OCI-LY1 (cell line): ENCODE measurements around the gene ASPG.
A peak's percentile ranks its signal among the peaks of the same experiment; 100 is the strongest.

Experiments
- H2AFZ ChIP-seq: fragments of 200-600 bp; sonication (generic), shearing (Covaris generic); 2 replicates; pipeline ENCODE4 v1.6.0; 2014; ENCODE audit warnings: antibody characterized with exemption, mild to moderate bottlenecking, low read length
- H3F3A ChIP-seq: fragments of 200-600 bp; sonication (generic), shearing (Covaris generic); 2 replicates; pipeline ENCODE4 v1.6.0; 2014; ENCODE audit warnings: mild to moderate bottlenecking, antibody characterized with exemption, low read length, moderate library complexity; ENCODE audit not compliant: insufficient read depth
- H3K27ac ChIP-seq: fragments of 200-600 bp; sonication (generic); 2 replicates; pipeline ENCODE4 v1.5.1; 2014; ENCODE audit warnings: low read length, mixed run types, mild to moderate bottlenecking, low read depth; ENCODE audit not compliant: poor library complexity, severe bottlenecking
- H3K27me3 ChIP-seq: fragments of 200-600 bp; sonication (generic); 2 replicates; pipeline ENCODE4 v1.6.0; 2014; ENCODE audit warnings: antibody characterized with exemption, mild to moderate bottlenecking, low read length, moderate library complexity; ENCODE audit not compliant: insufficient read depth
- H3K36me3 ChIP-seq: fragments of 200-600 bp; sonication (generic); 2 replicates; pipeline ENCODE4 v1.6.1; 2014; ENCODE audit warnings: mild to moderate bottlenecking, antibody characterized with exemption, low read length, moderate library complexity, mixed read lengths; ENCODE audit not compliant: insufficient read depth
- H3K4me1 ChIP-seq: fragments of 200-600 bp; sonication (generic); 2 replicates; pipeline ENCODE4 v1.5.1; 2014; ENCODE audit warnings: mild to moderate bottlenecking, low read length, moderate library complexity; ENCODE audit not compliant: insufficient read depth, severe bottlenecking
- H3K4me2 ChIP-seq: fragments of 200-600 bp; sonication (generic), shearing (Covaris generic); 2 replicates; pipeline ENCODE4 v1.6.1; 2014; ENCODE audit warnings: low read length
- H3K4me3 ChIP-seq: fragments of 200-600 bp; sonication (generic); 2 replicates; pipeline ENCODE4 v1.5.1; 2014; ENCODE audit warnings: low read length, low read depth, mild to moderate bottlenecking, mixed read lengths; ENCODE audit not compliant: poor library complexity, severe bottlenecking
- H3K79me2 ChIP-seq: fragments of 200-600 bp; shearing (Covaris generic); 2 replicates; pipeline ENCODE4 v1.6.1; 2016; ENCODE audit warnings: mixed run types, low read length, mixed read lengths; ENCODE audit not compliant: insufficient read depth
- H3K9ac ChIP-seq: fragments of 200-600 bp; sonication (generic), shearing (Covaris generic); 2 replicates; pipeline ENCODE4 v1.6.1; 2014; ENCODE audit warnings: mild to moderate bottlenecking, low read length, mixed read lengths
- H3K9me2 ChIP-seq: fragments of 200-600 bp; sonication (generic), shearing (Covaris generic); 2 replicates; pipeline ENCODE4 v1.6.1; 2014; ENCODE audit warnings: low read depth, mild to moderate bottlenecking, low read length, mixed read lengths
- H3K9me3 ChIP-seq: fragments of 200-600 bp; shearing (Covaris generic); 2 replicates; pipeline ENCODE4 v1.6.1; 2014; ENCODE audit warnings: low read length, mixed read lengths
- H4K20me1 ChIP-seq: fragments of 200-600 bp; sonication (generic), shearing (Covaris generic); 2 replicates; pipeline ENCODE4 v1.6.0; 2016; ENCODE audit warnings: mild to moderate bottlenecking, low read length; ENCODE audit not compliant: insufficient read depth
- CTCF ChIP-seq: fragments of 200-600 bp; sonication (generic), shearing (Covaris generic); IDR thresholded peaks from 2 replicates; pipeline ENCODE4 v1.5.1; 2017; ENCODE audit warnings: mild to moderate bottlenecking, antibody characterized with exemption, low read length, moderate library complexity, mixed read lengths
- EZH2 ChIP-seq: fragments of 200-600 bp; sonication (generic), shearing (Covaris generic); IDR thresholded peaks from 2 replicates; pipeline ENCODE4 v1.8.0; 2017; ENCODE audit warnings: borderline replicate concordance, mixed run types, mild to moderate bottlenecking, antibody characterized with exemption, low read length, moderate library complexity, mixed read lengths

Gene ASPG

GRCh38 chr14:104156142-104156541 lies 70.6 kb downstream of the ASPG start:
- Histone ChIP-seq H3K9ac (no peak overlapping the region), H3K79me2 (no peaks in the 10 kb centered on the region), H3K4me3 (no peak overlapping the region), H2AFZ (no peak overlapping the region), H4K20me1 (no peaks in the 10 kb centered on the region), H3K27me3 (no peaks in the 10 kb centered on the region), H3K9me2 (no peaks in the 10 kb centered on the region), H3F3A (no peaks in the 10 kb centered on the region), H3K27ac (no peak overlapping the region), H3K9me3 (no peaks in the 10 kb centered on the region), H3K36me3 (no peaks in the 10 kb centered on the region), H3K4me1 (no peaks in the 10 kb centered on the region), H3K4me2 (no peak overlapping the region)
- TF ChIP-seq CTCF (no peak), EZH2 (no peak)

GRCh38 chr14:104157016-104157928 lies 71.8 kb downstream of the ASPG start:
- Histone ChIP-seq H3K4me3 (no peak overlapping the region), H3K27ac (no peak overlapping the region), H3K79me2 (no peaks in the 10 kb centered on the region), H3K36me3 (no peaks in the 10 kb centered on the region), H3K27me3 (no peaks in the 10 kb centered on the region), H4K20me1 (no peaks in the 10 kb centered on the region), H3K9me2 (no peaks in the 10 kb centered on the region), H3K4me2 (no peak overlapping the region), H3F3A (no peaks in the 10 kb centered on the region), H2AFZ (no peak overlapping the region), H3K4me1 (no peaks in the 10 kb centered on the region), H3K9ac (no peak overlapping the region), H3K9me3 (no peaks in the 10 kb centered on the region)
- TF ChIP-seq CTCF = peak; percentile 33; the same call in 1 of the 2 replicates
- no peak for TF ChIP-seq EZH2

- Histone ChIP-seq H3K9ac (no peak overlapping the region), H2AFZ (no peak overlapping the region), H3K27ac (no peak overlapping the region), H3F3A (no peaks in the 10 kb centered on the region), H4K20me1 (no peaks in the 10 kb centered on the region), H3K4me2 (no peak overlapping the region), H3K27me3 (no peaks in the 10 kb centered on the region), H3K9me2 (no peaks in the 10 kb centered on the region), H3K4me1 (no peaks in the 10 kb centered on the region), H3K9me3 (no peaks in the 10 kb centered on the region), H3K79me2 (no peaks in the 10 kb centered on the region), H3K4me3 (no peak overlapping the region), H3K36me3 (no peaks in the 10 kb centered on the region)
- no peak for TF ChIP-seq EZH2
- no peak for TF ChIP-seq CTCF
Observed at GRCh38 chr14:104158827-104159798, 73.6 kb downstream of the ASPG start.
